Measurements from ENCODE around the gene TWSG1. TPM values are rescaled to one million over a fixed set of nuclear protein-coding genes. Genes with fewer than 3 reads are reported as not detected.

Gene TWSG1
- polyA plus RNA-seq (ENCODE audit: insufficient read length): 80.8 TPM
- long read RNA-seq, donor 1, transcript TWSG1-201 (5 exons, 3,756 nt): major isoform, 32 of 144 reads
- long read RNA-seq, donor 1, transcript TWSG1-202 (4 exons, 1,119 nt): minor isoform, 30 of 144 reads
- long read RNA-seq, donor 1, partial matches to known transcripts: 82 of 144 reads
- long read RNA-seq, donor 1, other reads (novel, unspliced or antisense): 0 of 144 reads
- long read RNA-seq, donor 2, transcript TWSG1-201 (5 exons, 3,756 nt): major isoform, 26 of 87 reads
- long read RNA-seq, donor 2, transcript TWSG1-202 (4 exons, 1,119 nt): minor isoform, 23 of 87 reads
- long read RNA-seq, donor 2, partial matches to known transcripts: 38 of 87 reads
- long read RNA-seq, donor 2, other reads (novel, unspliced or antisense): 0 of 87 reads
- long read RNA-seq, donor 3, transcript TWSG1-202 (4 exons, 1,119 nt): minor isoform, 10 of 67 reads
- long read RNA-seq, donor 3, transcript TWSG1-201 (5 exons, 3,756 nt): major isoform, 26 of 67 reads
- long read RNA-seq, donor 3, partial matches to known transcripts: 31 of 67 reads
- long read RNA-seq, donor 3, other reads (novel, unspliced or antisense): 0 of 67 reads
- long read RNA-seq, donor 4, transcript TWSG1-202 (4 exons, 1,119 nt): major isoform, 8 of 10 reads
- long read RNA-seq, donor 4, partial matches to known transcripts: 0 of 10 reads
- long read RNA-seq, donor 4, other reads (novel, unspliced or antisense): 0 of 10 reads
- long read RNA-seq, donor 5, transcript TWSG1-201 (5 exons, 3,756 nt): major isoform, 26 of 58 reads
- long read RNA-seq, donor 5, transcript TWSG1-202 (4 exons, 1,119 nt): minor isoform, 9 of 58 reads
- long read RNA-seq, donor 5, partial matches to known transcripts: 18 of 58 reads
- long read RNA-seq, donor 5, other reads (novel, unspliced or antisense): 5 of 58 reads
- long read RNA-seq, donor 6, transcript TWSG1-201 (5 exons, 3,756 nt): major isoform, 24 of 114 reads
- long read RNA-seq, donor 6, transcript TWSG1-202 (4 exons, 1,119 nt): minor isoform, 14 of 114 reads
- long read RNA-seq, donor 6, partial matches to known transcripts: 76 of 114 reads
- long read RNA-seq, donor 6, other reads (novel, unspliced or antisense): 0 of 114 reads
- long read RNA-seq, donor 7, transcript TWSG1-201 (5 exons, 3,756 nt): major isoform, 35 of 81 reads
- long read RNA-seq, donor 7, transcript TWSG1-202 (4 exons, 1,119 nt): minor isoform, 18 of 81 reads
- long read RNA-seq, donor 7, partial matches to known transcripts: 28 of 81 reads
- long read RNA-seq, donor 7, other reads (novel, unspliced or antisense): 0 of 81 reads
- long read RNA-seq, donor 8, transcript TWSG1-202 (4 exons, 1,119 nt): minor isoform, 7 of 21 reads
- long read RNA-seq, donor 8, transcript TWSG1-201 (5 exons, 3,756 nt): major isoform, 14 of 21 reads
- long read RNA-seq, donor 8, partial matches to known transcripts: 0 of 21 reads
- long read RNA-seq, donor 8, other reads (novel, unspliced or antisense): 0 of 21 reads

DNA sequence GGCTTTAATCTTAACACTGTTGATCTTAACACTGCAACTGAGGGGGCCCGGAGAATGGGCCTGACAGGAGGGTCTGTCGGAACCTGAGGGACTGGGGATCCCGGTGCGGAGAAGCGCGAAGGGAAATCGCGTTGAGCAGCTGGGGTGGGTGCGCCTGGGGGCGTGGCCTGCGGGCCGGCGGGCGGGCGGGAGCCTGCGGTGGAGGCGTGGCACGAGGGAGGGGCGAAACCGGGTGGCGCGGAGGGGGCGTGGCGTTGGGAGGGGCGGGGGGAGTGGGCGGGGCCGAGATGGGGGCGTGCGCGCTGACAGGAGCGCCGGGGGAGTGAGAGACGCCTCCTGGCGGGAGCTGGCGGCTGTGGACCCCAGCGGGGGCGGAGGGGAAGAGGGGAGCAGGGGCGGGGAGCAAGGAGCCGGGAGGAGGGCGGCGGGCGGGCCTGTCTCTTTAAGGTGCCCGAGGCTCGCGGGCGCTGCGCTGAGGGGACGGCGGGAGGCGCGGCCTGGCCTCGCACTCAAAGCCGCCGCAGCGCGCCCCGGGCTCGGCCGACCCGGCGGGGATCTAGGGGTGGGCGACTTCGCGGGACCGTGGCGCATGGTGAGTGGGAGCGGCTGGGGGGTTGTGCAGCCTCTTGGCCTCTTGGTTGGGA lies at the start of gene TWSG1:
Gene TWSG1 (plus strand): TSS at position 445 of the 644 bp plus-strand sequence. CDS start 2,457 bp downstream, outside the sequence.
- peak; percentile 91 for DNase-seq

DNA sequence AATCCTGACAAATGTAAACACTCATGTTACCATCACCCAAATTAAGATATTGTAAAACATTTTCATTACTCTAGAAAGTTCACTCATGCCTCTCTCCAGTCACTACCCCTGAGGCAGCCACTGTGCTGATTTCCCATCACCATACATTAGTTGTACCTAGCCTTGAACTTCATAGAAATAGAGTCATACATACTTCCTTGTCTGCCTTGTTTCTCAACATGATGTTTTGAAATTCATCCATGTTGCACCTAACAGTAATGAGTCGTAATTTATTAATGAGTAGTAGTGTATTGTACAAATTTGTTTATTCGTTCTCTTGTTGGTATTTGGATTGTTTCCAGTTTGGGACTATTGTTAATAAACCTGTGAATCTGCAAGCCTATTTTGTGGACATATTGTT lies 49.0 kb upstream of the TWSG1 start:
- no peak for DNase-seq

DNA sequence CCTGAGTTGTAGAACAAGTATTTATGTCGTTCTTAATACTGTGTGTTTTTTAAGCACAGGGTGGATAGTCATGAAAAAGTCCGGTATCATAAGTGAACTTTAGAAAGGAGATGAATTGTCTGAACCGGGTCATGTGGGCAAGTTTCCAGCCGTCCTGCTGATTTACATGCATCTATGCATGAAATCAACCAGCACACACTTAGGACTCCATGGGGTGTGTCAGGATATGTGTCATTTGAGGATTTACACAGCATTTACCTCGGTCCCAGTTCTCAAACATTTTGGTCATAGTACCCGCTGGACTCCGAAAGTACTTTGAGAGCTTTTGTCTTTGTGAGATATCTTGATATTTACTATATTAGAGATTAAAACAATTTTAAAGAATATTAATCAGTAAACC lies 47.5 kb upstream of the TWSG1 start:
- DNase-seq: no peak

DNA sequence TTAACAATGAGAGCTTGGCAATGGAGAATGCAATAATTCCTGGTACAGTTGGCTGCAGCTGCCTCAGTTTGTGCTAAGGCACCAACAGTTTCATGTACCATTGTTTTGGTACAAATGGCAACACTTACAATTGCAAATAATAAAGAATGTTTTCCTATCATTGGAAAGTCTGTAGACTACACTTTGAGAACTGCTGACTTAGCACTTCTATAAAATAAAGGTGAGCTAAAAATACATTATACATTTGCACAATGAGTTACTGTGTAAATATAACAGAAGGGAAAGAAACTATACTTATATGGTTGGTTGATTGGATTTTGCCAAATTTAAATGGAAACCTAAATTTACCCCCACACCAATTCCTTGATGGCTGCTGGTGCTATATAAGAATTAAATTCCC lies 44.9 kb upstream of the TWSG1 start:
- DNase-seq: no peak

DNA sequence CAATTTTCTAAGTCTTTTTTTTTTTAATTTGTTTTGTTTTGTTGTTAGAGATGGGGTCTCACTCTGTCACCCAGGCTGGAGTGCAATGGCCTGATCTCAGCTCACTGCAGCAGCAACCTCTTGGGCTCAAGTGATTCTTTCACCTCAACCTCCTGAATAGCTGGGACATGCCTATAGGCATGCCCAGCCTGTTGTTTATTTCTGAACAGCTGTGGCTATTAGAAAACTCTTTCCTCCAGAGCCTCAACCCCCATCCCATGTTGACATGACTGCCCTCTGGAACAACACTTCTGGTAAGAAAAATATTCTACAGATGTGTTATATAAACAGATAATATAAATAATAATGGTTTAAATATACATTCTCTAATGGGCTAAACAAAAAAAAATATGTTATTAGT lies 44.4 kb upstream of the TWSG1 start:
- no peak for DNase-seq

DNA sequence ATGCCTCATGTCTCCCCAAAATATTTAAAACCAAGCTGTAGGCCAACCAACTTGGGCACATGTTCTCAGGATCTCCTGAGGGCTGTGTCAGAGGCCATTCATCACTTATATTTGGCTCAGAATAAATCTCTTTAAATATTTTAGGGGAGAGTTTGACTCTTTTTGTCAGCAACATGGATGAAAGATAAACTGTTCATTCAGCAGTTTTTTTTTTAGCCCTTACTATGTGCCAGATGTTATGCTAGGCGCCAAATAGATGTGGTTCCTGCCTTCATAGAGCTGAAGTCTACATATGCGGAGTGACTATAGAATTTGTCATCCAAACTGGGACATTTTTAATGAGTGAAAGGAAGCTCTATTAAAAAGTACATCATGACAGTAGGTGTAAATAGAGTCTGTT lies 42.5 kb upstream of the TWSG1 start:
- DNase-seq: no peak

DNA sequence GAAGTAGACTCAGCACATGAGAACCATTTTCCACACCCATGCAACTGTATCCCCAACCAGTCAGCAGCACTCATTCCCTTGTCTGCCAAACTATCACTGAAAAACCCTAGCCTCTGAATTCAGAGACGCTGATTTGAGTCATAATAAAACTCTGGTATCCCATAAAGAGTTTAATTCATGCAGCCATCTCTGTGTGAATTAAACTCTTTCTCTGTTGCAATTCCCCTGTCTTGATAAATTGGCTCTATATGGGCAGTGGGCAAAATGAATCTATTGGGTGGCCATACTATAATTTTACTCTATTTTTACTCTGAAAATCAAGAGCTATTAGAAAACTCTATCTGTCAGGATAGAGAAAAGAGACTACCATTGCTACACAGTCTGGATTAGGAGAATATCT lies 40.6 kb upstream of the TWSG1 start:
- DNase-seq: no peak

DNA sequence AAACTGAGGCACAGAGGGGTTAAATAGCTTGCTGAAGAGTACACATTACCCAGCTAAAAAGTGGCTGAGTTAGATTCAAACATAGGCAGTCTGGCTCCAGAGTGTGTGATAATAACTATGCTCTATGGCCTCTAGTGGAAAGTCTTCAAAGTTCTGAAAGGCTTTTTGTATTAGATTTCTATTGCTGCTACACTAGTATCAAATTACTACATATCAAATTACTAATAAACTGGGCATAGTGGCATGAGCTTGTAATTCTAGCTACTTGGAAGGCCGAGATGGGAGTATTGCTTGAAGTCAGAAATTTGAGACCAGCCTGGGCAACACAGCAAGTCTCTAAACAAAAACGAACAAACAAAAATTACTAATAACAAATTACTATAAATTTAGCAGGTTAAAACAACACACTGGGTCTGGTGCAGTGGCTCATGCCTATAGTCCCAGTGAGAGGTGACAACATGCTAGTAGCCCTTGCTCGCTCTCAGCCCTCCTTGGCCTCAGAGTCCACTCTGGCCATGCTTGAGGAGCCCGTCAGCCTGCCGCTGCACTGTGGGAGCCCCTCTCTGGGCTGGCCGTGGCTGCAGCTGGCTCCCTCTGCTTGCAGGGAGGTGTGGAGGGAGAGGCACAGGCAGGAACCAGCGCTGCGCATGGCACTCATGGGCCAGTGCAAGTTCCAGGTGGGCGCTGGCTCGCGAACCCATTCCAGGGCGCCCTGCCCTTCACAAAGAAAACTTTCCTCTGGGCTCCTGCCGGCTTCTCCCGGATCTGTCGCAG lies 38.2 kb upstream of the TWSG1 start:
- no peak for DNase-seq

DNA sequence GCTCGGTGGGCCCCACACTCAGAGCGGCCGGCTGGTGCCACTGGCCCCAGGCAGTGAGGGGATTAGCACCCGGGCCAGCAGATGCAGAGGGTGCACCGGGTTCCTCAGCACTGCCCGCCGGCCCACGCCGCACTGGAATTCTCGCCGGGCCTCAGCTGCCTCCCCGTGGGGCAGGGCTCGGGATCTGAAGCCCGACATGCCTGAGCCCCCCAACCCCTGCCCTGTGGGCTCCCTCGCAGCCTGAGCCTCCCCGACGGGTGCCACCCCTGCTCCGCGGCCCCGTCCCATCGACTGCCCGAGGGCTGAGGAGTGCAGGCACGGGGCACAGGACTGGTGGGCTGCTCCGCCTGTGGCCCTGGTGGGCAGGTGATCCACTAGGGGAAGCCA lies 37.6 kb upstream of the TWSG1 start:
- no peak for DNase-seq

DNA sequence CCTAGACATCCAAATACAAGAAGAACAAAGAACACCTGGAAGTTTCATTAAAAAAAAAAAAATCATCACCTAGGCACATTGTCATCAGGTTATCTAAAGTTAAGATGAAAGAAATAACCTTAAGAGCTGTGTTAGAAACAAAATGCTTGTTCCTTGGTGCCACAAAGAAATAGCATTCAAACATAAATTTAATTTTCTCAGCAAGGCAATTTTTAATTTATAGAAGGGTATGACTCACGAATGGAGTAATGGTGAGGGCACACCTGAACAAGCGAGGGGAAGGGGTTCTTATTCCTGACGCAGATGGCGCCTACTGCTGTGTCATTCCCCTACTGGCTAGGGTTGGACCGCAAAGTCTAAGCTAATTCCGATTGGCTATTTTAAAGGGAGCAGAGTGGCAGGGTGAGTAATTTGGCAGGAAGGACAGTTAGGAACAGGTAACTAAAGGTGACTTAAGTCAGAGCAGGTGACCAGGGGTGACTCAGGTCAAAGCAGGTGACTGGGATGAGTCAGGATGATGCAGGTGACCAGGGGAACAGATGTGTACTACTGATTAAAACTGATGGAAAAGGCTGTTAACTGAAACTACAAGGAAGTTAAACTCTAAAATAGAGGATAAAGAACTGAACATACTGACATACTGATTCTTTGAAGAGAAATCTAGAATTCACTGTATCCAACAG lies 30.0 kb upstream of the TWSG1 start:
- DNase-seq: no peak

DNA sequence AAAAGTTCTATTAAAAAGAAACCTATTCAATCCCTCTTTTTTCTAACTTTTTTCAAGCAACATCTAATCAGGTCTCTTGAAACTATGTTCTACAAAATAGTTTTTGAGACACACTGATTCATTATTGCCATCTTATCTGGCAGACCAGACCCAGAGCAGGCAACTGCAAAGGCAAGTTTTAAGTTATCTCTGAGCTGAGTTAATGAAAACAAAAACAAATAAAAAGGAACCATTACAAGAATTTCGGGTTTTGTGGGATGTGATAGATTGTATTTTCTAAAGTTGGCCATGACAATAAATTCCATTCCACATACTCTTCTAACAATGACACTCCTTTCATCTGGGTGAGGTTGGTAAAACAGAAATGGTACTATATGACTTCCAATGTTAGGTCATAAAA lies 15.2 kb upstream of the TWSG1 start:
- DNase-seq: no peak

DNA sequence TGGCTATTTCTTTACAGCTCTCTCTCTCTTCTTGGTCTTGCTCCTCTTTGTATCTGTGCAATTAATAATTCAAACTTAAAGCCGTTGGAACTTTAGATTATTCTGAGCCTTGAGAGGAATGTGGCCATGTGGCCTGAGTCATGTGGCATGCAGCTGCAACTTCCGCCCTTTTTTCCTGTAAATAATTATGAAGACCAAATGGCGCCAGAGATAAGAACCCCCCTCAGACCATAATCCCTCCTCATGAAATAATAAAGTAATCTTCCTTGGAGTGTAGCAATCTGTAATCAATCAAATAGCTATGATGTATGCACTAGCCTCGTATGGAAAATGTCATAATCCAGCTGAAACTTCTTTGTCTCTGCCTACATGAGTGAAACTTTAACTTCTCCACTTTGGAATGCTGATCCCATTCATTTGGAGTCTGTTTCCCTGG lies 13.5 kb upstream of the TWSG1 start:
- DNase-seq: peak; percentile 35

DNA sequence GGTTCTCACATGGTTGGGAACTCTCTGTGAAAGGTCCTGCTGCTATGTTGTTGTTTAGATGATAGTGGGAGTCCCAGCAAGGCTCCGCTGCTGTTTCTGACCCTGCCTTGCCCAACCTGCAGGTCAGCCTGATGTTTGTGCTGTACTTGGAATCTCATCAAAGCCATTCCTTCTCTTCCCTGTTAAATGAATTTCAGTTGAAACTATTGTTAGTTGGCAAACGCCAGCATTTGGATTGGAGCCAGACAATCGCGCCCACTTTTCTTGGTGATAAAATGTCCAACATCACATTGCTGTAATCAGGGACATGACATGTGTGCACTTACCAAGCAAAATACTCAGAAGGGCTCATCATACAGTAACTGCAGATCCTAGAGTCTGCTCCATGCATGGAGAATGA lies 12.8 kb upstream of the TWSG1 start:
- DNase-seq: no peak

DNA sequence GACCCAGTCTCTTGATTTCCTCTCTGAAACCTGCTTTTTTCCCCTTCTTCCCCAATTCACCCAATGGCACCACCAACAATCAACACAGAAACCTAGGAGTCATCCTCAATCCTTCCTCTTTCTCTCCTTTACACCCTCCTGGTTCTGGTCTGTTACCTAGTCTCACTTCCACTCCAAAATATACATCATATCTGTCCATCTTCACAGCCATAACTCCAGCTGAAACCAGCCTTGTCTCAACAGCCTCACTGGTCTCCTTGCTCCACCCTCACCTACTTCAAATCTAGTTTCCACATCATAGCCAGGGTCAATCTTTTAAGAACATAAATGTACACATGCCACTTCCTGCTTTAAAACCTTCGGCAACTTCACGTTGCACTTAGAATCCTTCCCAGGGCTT lies 11.8 kb upstream of the TWSG1 start:
- no peak for DNase-seq

DNA sequence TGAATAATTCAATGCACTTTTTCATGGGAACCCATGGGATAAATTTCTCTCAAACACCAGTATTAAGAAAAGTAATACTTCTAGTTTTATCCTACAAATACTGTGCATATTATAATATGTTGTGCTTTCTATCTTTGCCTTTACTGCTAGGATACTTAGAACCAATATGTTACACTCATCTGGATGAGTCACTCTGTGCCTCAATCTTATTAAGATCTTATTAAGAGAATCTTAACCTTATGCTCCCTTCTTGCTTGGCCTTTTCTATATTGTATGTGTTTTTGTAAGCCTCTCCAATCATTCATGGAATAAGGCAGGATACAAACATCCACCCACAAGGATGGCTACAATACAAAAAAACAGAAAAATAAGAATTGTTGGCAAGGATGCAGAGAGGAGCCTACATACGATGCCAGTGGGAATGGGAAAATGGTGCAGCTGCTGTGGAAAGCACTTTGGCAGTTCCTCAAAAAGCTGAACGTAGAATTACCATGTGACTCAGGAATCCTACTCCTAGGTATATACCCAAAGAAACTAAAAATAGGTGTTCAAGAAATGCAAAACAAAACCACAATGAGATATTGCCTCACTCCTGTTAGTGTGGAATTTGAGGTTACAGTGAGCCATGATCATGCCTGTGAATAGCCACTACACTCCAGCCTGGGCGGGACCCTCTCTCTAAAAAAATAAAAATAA lies 10.7 kb upstream of the TWSG1 start:
- no peak for DNase-seq

DNA sequence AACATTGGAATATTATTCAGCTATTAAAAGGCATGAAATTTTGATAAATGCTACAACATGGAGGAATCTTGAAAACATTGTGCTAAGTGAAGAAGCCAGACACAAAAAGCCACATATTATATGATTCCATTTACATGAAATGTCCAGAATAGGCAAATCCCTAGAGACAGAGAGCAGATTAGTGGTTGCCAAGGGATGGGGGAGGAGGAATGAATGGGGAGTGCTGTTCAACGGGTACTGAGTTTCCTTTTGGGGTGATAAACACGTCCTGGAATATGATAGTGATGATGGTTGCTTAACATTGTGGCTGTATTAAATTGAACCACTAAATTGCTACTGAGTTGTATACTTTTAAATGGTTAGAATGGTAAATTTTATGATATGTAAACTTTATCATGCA lies 8.9 kb upstream of the TWSG1 start:
- no peak for DNase-seq

DNA sequence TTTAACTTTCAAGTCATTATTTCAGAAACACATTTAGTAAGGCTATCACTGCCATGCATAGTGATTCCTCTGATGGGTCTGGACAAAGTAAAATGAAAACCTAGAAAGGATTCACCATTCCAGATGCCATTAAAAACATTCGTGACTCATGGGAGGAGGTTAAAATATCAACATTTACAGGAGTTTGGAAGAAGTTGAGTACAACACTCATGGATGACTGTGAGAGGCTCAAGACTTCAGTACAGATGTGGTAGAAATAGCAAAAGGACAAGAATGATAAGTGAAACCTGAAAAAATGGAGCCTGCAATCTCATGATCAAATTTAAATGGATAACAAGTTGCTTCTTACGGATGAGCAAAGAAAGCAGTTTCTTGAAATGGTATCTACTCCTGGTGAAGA lies 5.8 kb upstream of the TWSG1 start:
- no peak for DNase-seq

DNA sequence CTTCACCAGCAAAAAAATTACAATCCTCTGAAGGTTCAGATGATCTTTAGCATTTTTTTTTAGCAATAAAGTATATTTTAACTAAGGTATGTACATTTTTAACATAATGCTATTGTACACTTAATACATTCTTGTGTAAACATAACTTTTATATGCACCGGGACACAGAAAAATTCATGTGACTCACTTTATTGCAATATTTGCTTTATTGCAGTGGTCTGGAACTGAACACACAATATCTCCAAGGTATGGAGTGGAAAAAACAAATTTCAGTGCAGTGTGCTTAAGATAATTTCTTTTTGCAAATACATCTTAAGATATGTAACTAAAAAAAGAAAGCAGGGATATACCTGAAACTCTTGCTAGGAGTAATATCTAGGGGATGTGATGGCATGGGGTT lies 5.1 kb upstream of the TWSG1 start:
- no peak for DNase-seq

DNA sequence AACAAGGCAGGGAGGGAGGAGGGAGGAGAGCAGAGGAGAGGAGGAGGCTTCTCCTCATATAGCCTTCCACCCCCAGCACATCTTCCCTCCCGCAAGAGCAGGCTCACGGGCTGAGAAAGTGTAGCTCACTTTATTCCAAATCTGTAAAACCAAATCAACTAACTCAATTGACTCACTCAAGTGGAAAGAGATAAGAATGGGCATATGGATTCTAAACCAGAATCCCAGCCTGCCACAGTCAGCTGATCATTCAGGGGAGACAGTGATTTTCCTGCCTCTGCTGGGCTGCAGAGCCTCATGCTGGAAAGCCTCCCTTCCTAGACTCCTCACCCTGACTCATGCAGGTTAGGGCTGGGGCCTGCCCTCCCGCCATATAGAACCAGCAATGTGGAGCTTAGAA lies 4.2 kb upstream of the TWSG1 start:
- DNase-seq: no peak
